IMR-90 (cell line): Measurements from ENCODE around the gene SULT1B1. TPM values are rescaled to one million over a fixed set of nuclear protein-coding genes. Genes with fewer than 3 reads are reported as not detected.

Experiments
- ATAC-seq: fragments of 200-7000 bp; cut with Tn5 transposase; 2 replicates; pipeline ENCODE4 v1.9.1; 2020; ENCODE audit warnings: low read depth, mild to moderate bottlenecking, moderate library complexity
- BruUV-seq: library from RNA; stranded (reverse); fragments of 400-500 nt; replicated peaks from 2 replicates; lab custom pipeline; 2021; lab: Mats Ljungman, UMichigan
- CTCF ChIA-PET: fragments of 300-600 bp; formaldehyde crosslinking; extraction: SDS; loops from one replicate; lab custom pipeline; 2021; ENCODE audit warnings: antibody characterized with exemption; lab: Yijun Ruan, JAX
- POLR2A ChIA-PET: fragments of 300-600 bp; sonication (Branson Sonifier 250); formaldehyde crosslinking; loops from one replicate; lab custom pipeline; 2022; ENCODE audit warnings: antibody characterized with exemption; ENCODE audit not compliant: unreplicated experiment; lab: Charles Lee
- DNase-seq: peaks from one replicate; pipeline ENCODE4 v3.0.0; 2013
- H2AFZ ChIP-seq: replicated peaks from 2 replicates; pipeline ENCODE3; 2013; ENCODE audit warnings: low read length, mild to moderate bottlenecking; ENCODE audit not compliant: poor library complexity
- H2AK5ac ChIP-seq: 2 replicates; pipeline ENCODE4 v1.6.1; 2013; ENCODE audit warnings: low read depth, low read length, inconsistent platforms
- H2AK9ac ChIP-seq: replicated peaks from 2 replicates; pipeline ENCODE3; 2013; ENCODE audit warnings: mild to moderate bottlenecking, low read depth, low read length, moderate library complexity; ENCODE audit not compliant: poor library complexity
- H2BK120ac ChIP-seq: 2 replicates; pipeline ENCODE4 v1.6.1; 2013; ENCODE audit warnings: low read depth, low read length, inconsistent platforms
- H2BK15ac ChIP-seq: 3 replicates; pipeline ENCODE4 v1.6.1; 2013; ENCODE audit warnings: low read depth, low read length, inconsistent platforms
- H2BK20ac ChIP-seq: 2 replicates; pipeline ENCODE4 v1.6.1; 2013; ENCODE audit warnings: low read depth, mild to moderate bottlenecking, inconsistent platforms, low read length, moderate library complexity
- H2BK5ac ChIP-seq: 2 replicates; pipeline ENCODE4 v1.6.1; 2013; ENCODE audit warnings: mild to moderate bottlenecking, low read depth, low read length, inconsistent platforms; ENCODE audit not compliant: poor library complexity, severe bottlenecking
- H3K14ac ChIP-seq: replicated peaks from 2 replicates; pipeline ENCODE4 v1.6.1; 2013; ENCODE audit warnings: low read depth, low read length, inconsistent platforms
- H3K18ac ChIP-seq: 2 replicates; pipeline ENCODE4 v1.6.1; 2013; ENCODE audit warnings: low read depth, low read length, control low read depth
- H3K23ac ChIP-seq: 2 replicates; pipeline ENCODE4 v1.6.1; 2013; ENCODE audit warnings: low read depth, low read length, inconsistent platforms
- H3K27ac ChIP-seq: 2 replicates; pipeline ENCODE4 v1.5.1; 2013; ENCODE audit warnings: mild to moderate bottlenecking, control low read depth, low read length; ENCODE audit not compliant: insufficient read depth
- H3K27me3 ChIP-seq: 2 replicates; pipeline ENCODE4 v1.6.1; 2013; ENCODE audit warnings: low read length; ENCODE audit not compliant: control insufficient read depth, insufficient read depth
- H3K36me3 ChIP-seq: 2 replicates; pipeline ENCODE4 v1.6.1; 2013; ENCODE audit warnings: low read length, mixed read lengths; ENCODE audit not compliant: control insufficient read depth, insufficient read depth
- H3K4ac ChIP-seq: 2 replicates; pipeline ENCODE4 v1.6.1; 2013; ENCODE audit warnings: low read depth, low read length, inconsistent platforms
- H3K4me1 ChIP-seq: 2 replicates; pipeline ENCODE4 v1.6.1; 2013; ENCODE audit warnings: low read length, mixed read lengths; ENCODE audit not compliant: control insufficient read depth, insufficient read depth
- H3K4me2 ChIP-seq: 2 replicates; pipeline ENCODE4 v1.6.1; 2013; ENCODE audit warnings: low read depth, mild to moderate bottlenecking, control low read depth, low read length, moderate library complexity
- H3K4me3 ChIP-seq: 2 replicates; pipeline ENCODE4 v1.5.1; 2013; ENCODE audit warnings: low read depth, mild to moderate bottlenecking, control low read depth, low read length, moderate library complexity; ENCODE audit not compliant: insufficient read depth
- H3K56ac ChIP-seq: 2 replicates; pipeline ENCODE4 v1.6.1; 2013; ENCODE audit warnings: low read length, inconsistent platforms; ENCODE audit not compliant: insufficient read depth; ENCODE audit errors: extremely low read depth
- H3K79me1 ChIP-seq, 2 experiments: 2 replicates each; pipeline ENCODE4 v1.6.1; 2013; ENCODE audit warnings: low read length in 2 of 2, inconsistent platforms in 1 of 2, low read depth in 1 of 2
- H3K9ac ChIP-seq: 2 replicates; pipeline ENCODE4 v1.6.1; 2013; ENCODE audit warnings: low read depth, low read length, control low read depth
- H3K9me1 ChIP-seq: 2 replicates; pipeline ENCODE4 v1.6.1; 2013; ENCODE audit warnings: low read length, inconsistent platforms; ENCODE audit not compliant: insufficient read depth
- H3K9me3 ChIP-seq: 2 replicates; pipeline ENCODE4 v1.6.1; 2013; ENCODE audit warnings: low read length; ENCODE audit not compliant: control insufficient read depth, insufficient read depth
- H4K20me1 ChIP-seq: 2 replicates; pipeline ENCODE4 v1.6.1; 2013; ENCODE audit warnings: low read length, inconsistent platforms; ENCODE audit not compliant: insufficient read depth
- H4K5ac ChIP-seq: 2 replicates; pipeline ENCODE4 v1.6.1; 2013; ENCODE audit warnings: mild to moderate bottlenecking, low read depth, low read length, control low read depth
- H4K8ac ChIP-seq, 2 experiments: 2 replicates each; pipeline ENCODE4 v1.6.1; 2013; ENCODE audit warnings: low read depth in 2 of 2, low read length in 2 of 2, control low read depth in 1 of 2, inconsistent platforms in 1 of 2
- H4K91ac ChIP-seq: 2 replicates; pipeline ENCODE4 v1.6.1; 2013; ENCODE audit warnings: low read depth, low read length, inconsistent platforms; ENCODE audit not compliant: insufficient read depth
- CEBPB ChIP-seq: IDR thresholded peaks from 2 replicates; pipeline ENCODE4 v1.6.1; 2012; ENCODE audit warnings: low read depth, low read length, improper control_type of control experiment
- ELK1 ChIP-seq: fragments of 150-350 bp; IDR thresholded peaks from 2 replicates; pipeline ENCODE4 v1.6.1; 2016; ENCODE audit warnings: low read depth, mild to moderate bottlenecking, low read length, moderate library complexity, borderline replicate concordance
- FOS ChIP-seq: fragments of 150-350 bp; IDR thresholded peaks from 2 replicates; pipeline ENCODE4 v1.6.1; 2016; ENCODE audit warnings: low read depth, low read length
- POLR2A ChIP-seq: IDR thresholded peaks from 2 replicates; pipeline ENCODE4 v1.6.1; 2012; ENCODE audit warnings: mild to moderate bottlenecking, low read depth, low read length
- RAD21 ChIP-seq: IDR thresholded peaks from 2 replicates; pipeline ENCODE4 v1.6.1; 2012; ENCODE audit warnings: low read length, improper control_type of control experiment
- RFX5 ChIP-seq: IDR thresholded peaks from 2 replicates; pipeline ENCODE4 v1.8.0; 2012; ENCODE audit warnings: low read depth, mild to moderate bottlenecking, low read length, moderate library complexity
- WGBS, 2 experiments: methylation state at CpG; one replicate each; pipeline versions ENCODE4 v1.1.5 to v1.1.7; 2013; ENCODE audit warnings: missing lambda C conversion rate in 2 of 2; ENCODE audit not compliant: insufficient read length in 1 of 2; ENCODE audit errors: extremely low coverage in 2 of 2; 5-methylcytosine and 5-hydroxymethylcytosine counted together
- dilution Hi-C: fragments of 300-500 bp; cut with HindIII; formaldehyde crosslinking; loops from one replicate; pipeline ENCODE4 v1.14.3; 2018; ENCODE audit warnings: low sequenced_read_pairs; ENCODE audit not compliant: unreplicated experiment
- in situ Hi-C: fragments of 300-500 bp; cut with MboI; formaldehyde crosslinking; loops from 3 replicates; pipeline ENCODE4 v1.14.3; 2019; ENCODE audit warnings: low sequenced_read_pairs, inconsistent platforms, mixed read lengths
- intact Hi-C: fragments of 100-400 bp; cut with micrococcal nuclease; formaldehyde crosslinking; loops from 2 replicates; pipeline ENCODE4 v1.10.0; 2022
- polyA plus RNA-seq, 3 experiments: library from polyadenylated mRNA; depleted of rRNA; stranded (reverse); fragments of >200 nt; gene quantifications; 2 replicates each; pipeline ENCODE4 v1.2.3, GENCODE V29; 2012; ENCODE audit warnings: low replicate concordance in 1 of 3
- total RNA-seq: library from RNA; depleted of rRNA; stranded (reverse); fragments of >200 nt; gene quantifications from 2 replicates; pipeline ENCODE4 v1.2.3, GENCODE V29; 2012

Gene SULT1B1
- total and polyA plus RNA-seq, 2 of the 4 experiments (the other 2 are of a cell fraction) = 0.05 to 0.18 TPM

GRCh38 chr4:69731241-69731640 lies 29.2 kb downstream of the SULT1B1 start:
- Histone ChIP-seq H3K9me3 (no peaks in the 10 kb centered on the region), H4K91ac (no peak overlapping the region), H3K4me3 (no peak overlapping the region), H3K14ac (no peak overlapping the region), H2AK5ac (no peak overlapping the region), H2BK120ac (no peak overlapping the region), H2AFZ (no peak overlapping the region), H3K4ac (no peak overlapping the region), H2BK20ac (no peak overlapping the region), H4K8ac (no peak overlapping the region), H2BK5ac (no peak overlapping the region), H4K5ac (no peak overlapping the region), H3K36me3 (no peaks in the 10 kb centered on the region), H2BK15ac (no peak overlapping the region), H3K4me1 (no peaks in the 10 kb centered on the region), H2AK9ac (no peak overlapping the region), H3K27me3 (no peaks in the 10 kb centered on the region), H3K9ac (no peak overlapping the region), H3K9me1 (no peaks in the 10 kb centered on the region), H3K4me2 (no peak overlapping the region), H4K20me1 (no peaks in the 10 kb centered on the region), H3K79me1 (no peaks in the 10 kb centered on the region), H3K56ac (no peak overlapping the region), H3K18ac (no peak overlapping the region), H3K23ac (no peak overlapping the region), H3K27ac (no peak overlapping the region)
- CTCF ChIA-PET = no interaction called here
- no CpG with 5 or more reads among the region's 1 CpG for WGBS, 2 experiments
- TF ChIP-seq CEBPB = no peak
- no peak for TF ChIP-seq FOS
- no peak for TF ChIP-seq RAD21
- no peak for TF ChIP-seq ELK1
- TF ChIP-seq RFX5 = no peak
- TF ChIP-seq POLR2A = no peak
- in situ Hi-C loops (no loop called here), intact Hi-C loops (no loop called here), dilution Hi-C loops (no loop called here)
- POLR2A ChIA-PET = no interaction called here
- DNase-seq = no peak
- no peak for ATAC-seq
- BruUV-seq = no TSS peak
